HEK293 (cell line): ENCODE results near the gene KDM6A.

Experiments
- CTCF ChIA-PET: fragments of 350-600 bp; formaldehyde crosslinking; extraction: SDS; loops from one replicate; lab custom pipeline; 2021; ENCODE audit warnings: antibody characterized with exemption; lab: Yijun Ruan, JAX
- POLR2A ChIA-PET: fragments of 300-600 bp; formaldehyde crosslinking; extraction: SDS; loops from one replicate; lab custom pipeline; 2020; ENCODE audit warnings: antibody characterized with exemption, inconsistent platforms; lab: Yijun Ruan, JAX
- H3K27ac ChIP-seq: fragments of 200-500 bp; sonication (Bioruptor generic); 2 replicates; pipeline ENCODE4 v1.5.1; 2014; ENCODE audit warnings: low read depth, low read length, control low read depth, inconsistent platforms; ENCODE audit errors: extremely low read depth
- H3K36me3 ChIP-seq, 2 experiments: fragments of 200-500 bp in 1 of 2; sonication (Bioruptor generic) in 1 of 2; 1 replicate in 1 of 2; 2 replicates in 1 of 2; pipeline ENCODE4 v1.5.1; 2014 to 2017; ENCODE audit warnings: inconsistent platforms in 2 of 2, low read length in 2 of 2; ENCODE audit not compliant: control insufficient read depth in 2 of 2, insufficient read depth in 1 of 2
- H3K4me1 ChIP-seq: fragments of 200-500 bp; sonication (Bioruptor generic); 2 replicates; pipeline ENCODE4 v1.5.1; 2014; ENCODE audit warnings: mild to moderate bottlenecking, low read length, inconsistent platforms; ENCODE audit not compliant: control insufficient read depth, insufficient read depth
- H3K4me3 ChIP-seq: 2 replicates; pipeline ENCODE4 v1.5.1; 2011; ENCODE audit warnings: low read depth, mild to moderate bottlenecking, control low read depth, low read length, moderate library complexity
- H3K9me3 ChIP-seq: fragments of 200-500 bp; sonication (Bioruptor generic); 2 replicates; pipeline ENCODE4 v1.5.1; 2014; ENCODE audit warnings: low read depth, low read length, inconsistent platforms; ENCODE audit not compliant: control insufficient read depth, insufficient read depth
- FEZF1 ChIP-seq: fragments of 450-650 bp; formaldehyde crosslinking; IDR thresholded peaks from 2 replicates; pipeline ENCODE4 v1.5.1; 2016; ENCODE audit warnings: missing biosample characterization, missing genetic modification characterization
- MEIS1 ChIP-seq: sonication (generic); formaldehyde crosslinking; IDR thresholded peaks from 2 replicates; pipeline ENCODE4 v1.8.1; 2022; ENCODE audit warnings: missing genetic modification reagents, mild to moderate bottlenecking, borderline replicate concordance
- MZF1 ChIP-seq: fragments of 450-650 bp; formaldehyde crosslinking; IDR thresholded peaks from 2 replicates; pipeline ENCODE4 v1.5.1; 2017; ENCODE audit warnings: missing biosample characterization, missing genetic modification characterization, borderline replicate concordance
- PRDM4 ChIP-seq: fragments of 450-650 bp; formaldehyde crosslinking; IDR thresholded peaks from 2 replicates; pipeline ENCODE4 v1.5.1; 2017; ENCODE audit warnings: missing biosample characterization, missing genetic modification characterization
- PRDM6 ChIP-seq: fragments of 450-650 bp; formaldehyde crosslinking; IDR thresholded peaks from 2 replicates; pipeline ENCODE4 v1.5.1; 2017; ENCODE audit warnings: missing biosample characterization, missing genetic modification characterization
- SP7 ChIP-seq: fragments of 450-650 bp; formaldehyde crosslinking; IDR thresholded peaks from 2 replicates; pipeline ENCODE4 v1.5.1; 2016; ENCODE audit warnings: missing biosample characterization, missing genetic modification characterization
- TSHZ1 ChIP-seq: fragments of 450-650 bp; formaldehyde crosslinking; IDR thresholded peaks from 2 replicates; pipeline ENCODE4 v1.5.1; 2016; ENCODE audit warnings: missing biosample characterization, missing genetic modification characterization, borderline replicate concordance
- ZNF10 ChIP-seq: fragments of 450-650 bp; formaldehyde crosslinking; IDR thresholded peaks from 2 replicates; pipeline ENCODE4 v1.5.1; 2017; ENCODE audit warnings: missing biosample characterization, missing genetic modification characterization
- ZNF112 ChIP-seq: fragments of 450-650 bp; formaldehyde crosslinking; IDR thresholded peaks from 2 replicates; pipeline ENCODE4 v1.5.0; 2017; ENCODE audit warnings: missing biosample characterization, missing genetic modification characterization
- ZNF146 ChIP-seq: fragments of 450-650 bp; formaldehyde crosslinking; IDR thresholded peaks from 2 replicates; pipeline ENCODE4 v1.5.1; 2016; ENCODE audit warnings: missing biosample characterization, missing genetic modification characterization
- ZNF223 ChIP-seq: fragments of 450-650 bp; formaldehyde crosslinking; IDR thresholded peaks from 2 replicates; pipeline ENCODE4 v1.5.1; 2016; ENCODE audit warnings: missing biosample characterization, missing genetic modification characterization
- ZNF26 ChIP-seq: fragments of 450-650 bp; formaldehyde crosslinking; IDR thresholded peaks from 2 replicates; pipeline ENCODE4 v1.5.1; 2016; ENCODE audit warnings: missing biosample characterization, missing genetic modification characterization
- ZNF423 ChIP-seq: fragments of 450-650 bp; formaldehyde crosslinking; IDR thresholded peaks from 2 replicates; pipeline ENCODE4 v1.5.1; 2016; ENCODE audit warnings: missing biosample characterization, missing genetic modification characterization
- ZNF580 ChIP-seq: fragments of 450-650 bp; formaldehyde crosslinking; IDR thresholded peaks from 2 replicates; pipeline ENCODE4 v1.5.1; 2016; ENCODE audit warnings: missing biosample characterization, missing genetic modification characterization
- ZNF785 ChIP-seq: fragments of 450-650 bp; formaldehyde crosslinking; IDR thresholded peaks from 2 replicates; pipeline ENCODE4 v1.5.1; 2016; ENCODE audit warnings: missing biosample characterization, missing genetic modification characterization
- TF ChIP-seq, protein P1 (sequence below): fragments of 450-650 bp; formaldehyde crosslinking; IDR thresholded peaks from 2 replicates; pipeline ENCODE4 v1.5.1; 2016; ENCODE audit warnings: missing biosample characterization, missing genetic modification characterization
- TF ChIP-seq, protein P2 (sequence below): fragments of 450-650 bp; formaldehyde crosslinking; IDR thresholded peaks from 2 replicates; pipeline ENCODE4 v1.5.1; 2016; ENCODE audit warnings: missing biosample characterization, missing genetic modification characterization, borderline replicate concordance

Gene KDM6A

GRCh38 chrX:45001048-45001447 lies 128.1 kb downstream of the KDM6A start:
- ChIA-PET POLR2A (interaction anchor here (1.0 kb wide), 1 partner anchor 128 kb away, joined by 3 read pairs; the partner anchor contains the start of gene KDM6A), CTCF (interaction anchor here (1.1 kb wide), 1 partner anchor 37 kb away, joined by 3 read pairs; no protein-coding TSS in a partner anchor)
- peaks cover 0 to 4% of the 10 kb centered on the region in 2 experiments; a peak in 1 of 3 replicates for H3K36me3 ChIP-seq
- no peak overlapping the region for H3K4me3 ChIP-seq
- no peaks in the 10 kb centered on the region for H3K9me3 ChIP-seq
- H3K27ac ChIP-seq = peak overlapping the region; percentile 16; the same call in 1 of the 2 replicates
- peaks cover 6% of the 10 kb centered on the region for H3K4me1 ChIP-seq
- TF ChIP-seq ZNF112 (tag by site-specific recombination) (no peak), ZNF10 (tag by site-specific recombination) (no peak), FEZF1 (tag by site-specific recombination) (0 out of 2 replicates have a peak, but pooled peaks have one; percentile 11), PRDM4 (tag by site-specific recombination) (peak; percentile 86), MEIS1 (no peak), ZNF26 (tag by site-specific recombination) (no peak), SP7 (tag by site-specific recombination) (peak; percentile 45; the same call in 1 of the 2 replicates), ZNF423 (tag by site-specific recombination) (no peak), ZNF580 (0 out of 2 replicates have a peak, but pooled peaks have one; percentile 51), TSHZ1 (tag by site-specific recombination) (no peak), MZF1 (peak; percentile 95), ZNF146 (tag by site-specific recombination) (no peak), ZNF785 (tag by site-specific recombination) (no peak), ZNF223 (peak; percentile 73; the same call in 1 of the 2 replicates), PRDM6 (tag by site-specific recombination) (peak; percentile 24; the same call in 1 of the 2 replicates)
- TF ChIP-seq, protein P1, sequence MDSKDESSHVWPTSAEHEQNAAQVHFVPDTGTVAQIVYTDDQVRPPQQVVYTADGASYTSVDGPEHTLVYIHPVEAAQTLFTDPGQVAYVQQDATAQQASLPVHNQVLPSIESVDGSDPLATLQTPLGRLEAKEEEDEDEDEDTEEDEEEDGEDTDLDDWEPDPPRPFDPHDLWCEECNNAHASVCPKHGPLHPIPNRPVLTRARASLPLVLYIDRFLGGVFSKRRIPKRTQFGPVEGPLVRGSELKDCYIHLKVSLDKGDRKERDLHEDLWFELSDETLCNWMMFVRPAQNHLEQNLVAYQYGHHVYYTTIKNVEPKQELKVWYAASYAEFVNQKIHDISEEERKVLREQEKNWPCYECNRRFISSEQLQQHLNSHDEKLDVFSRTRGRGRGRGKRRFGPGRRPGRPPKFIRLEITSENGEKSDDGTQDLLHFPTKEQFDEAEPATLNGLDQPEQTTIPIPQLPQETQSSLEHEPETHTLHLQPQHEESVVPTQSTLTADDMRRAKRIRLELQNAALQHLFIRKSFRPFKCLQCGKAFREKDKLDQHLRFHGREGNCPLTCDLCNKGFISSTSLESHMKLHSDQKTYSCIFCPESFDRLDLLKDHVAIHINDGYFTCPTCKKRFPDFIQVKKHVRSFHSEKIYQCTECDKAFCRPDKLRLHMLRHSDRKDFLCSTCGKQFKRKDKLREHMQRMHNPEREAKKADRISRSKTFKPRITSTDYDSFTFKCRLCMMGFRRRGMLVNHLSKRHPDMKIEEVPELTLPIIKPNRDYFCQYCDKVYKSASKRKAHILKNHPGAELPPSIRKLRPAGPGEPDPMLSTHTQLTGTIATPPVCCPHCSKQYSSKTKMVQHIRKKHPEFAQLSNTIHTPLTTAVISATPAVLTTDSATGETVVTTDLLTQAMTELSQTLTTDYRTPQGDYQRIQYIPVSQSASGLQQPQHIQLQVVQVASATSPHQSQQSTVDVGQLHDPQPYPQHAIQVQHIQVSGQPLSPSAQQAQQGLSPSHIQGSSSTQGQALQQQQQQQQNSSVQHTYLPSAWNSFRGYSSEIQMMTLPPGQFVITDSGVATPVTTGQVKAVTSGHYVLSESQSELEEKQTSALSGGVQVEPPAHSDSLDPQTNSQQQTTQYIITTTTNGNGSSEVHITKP (tag by site-specific recombination) = peak; percentile 26; the same call in 1 of the 2 replicates
- TF ChIP-seq, protein P2, sequence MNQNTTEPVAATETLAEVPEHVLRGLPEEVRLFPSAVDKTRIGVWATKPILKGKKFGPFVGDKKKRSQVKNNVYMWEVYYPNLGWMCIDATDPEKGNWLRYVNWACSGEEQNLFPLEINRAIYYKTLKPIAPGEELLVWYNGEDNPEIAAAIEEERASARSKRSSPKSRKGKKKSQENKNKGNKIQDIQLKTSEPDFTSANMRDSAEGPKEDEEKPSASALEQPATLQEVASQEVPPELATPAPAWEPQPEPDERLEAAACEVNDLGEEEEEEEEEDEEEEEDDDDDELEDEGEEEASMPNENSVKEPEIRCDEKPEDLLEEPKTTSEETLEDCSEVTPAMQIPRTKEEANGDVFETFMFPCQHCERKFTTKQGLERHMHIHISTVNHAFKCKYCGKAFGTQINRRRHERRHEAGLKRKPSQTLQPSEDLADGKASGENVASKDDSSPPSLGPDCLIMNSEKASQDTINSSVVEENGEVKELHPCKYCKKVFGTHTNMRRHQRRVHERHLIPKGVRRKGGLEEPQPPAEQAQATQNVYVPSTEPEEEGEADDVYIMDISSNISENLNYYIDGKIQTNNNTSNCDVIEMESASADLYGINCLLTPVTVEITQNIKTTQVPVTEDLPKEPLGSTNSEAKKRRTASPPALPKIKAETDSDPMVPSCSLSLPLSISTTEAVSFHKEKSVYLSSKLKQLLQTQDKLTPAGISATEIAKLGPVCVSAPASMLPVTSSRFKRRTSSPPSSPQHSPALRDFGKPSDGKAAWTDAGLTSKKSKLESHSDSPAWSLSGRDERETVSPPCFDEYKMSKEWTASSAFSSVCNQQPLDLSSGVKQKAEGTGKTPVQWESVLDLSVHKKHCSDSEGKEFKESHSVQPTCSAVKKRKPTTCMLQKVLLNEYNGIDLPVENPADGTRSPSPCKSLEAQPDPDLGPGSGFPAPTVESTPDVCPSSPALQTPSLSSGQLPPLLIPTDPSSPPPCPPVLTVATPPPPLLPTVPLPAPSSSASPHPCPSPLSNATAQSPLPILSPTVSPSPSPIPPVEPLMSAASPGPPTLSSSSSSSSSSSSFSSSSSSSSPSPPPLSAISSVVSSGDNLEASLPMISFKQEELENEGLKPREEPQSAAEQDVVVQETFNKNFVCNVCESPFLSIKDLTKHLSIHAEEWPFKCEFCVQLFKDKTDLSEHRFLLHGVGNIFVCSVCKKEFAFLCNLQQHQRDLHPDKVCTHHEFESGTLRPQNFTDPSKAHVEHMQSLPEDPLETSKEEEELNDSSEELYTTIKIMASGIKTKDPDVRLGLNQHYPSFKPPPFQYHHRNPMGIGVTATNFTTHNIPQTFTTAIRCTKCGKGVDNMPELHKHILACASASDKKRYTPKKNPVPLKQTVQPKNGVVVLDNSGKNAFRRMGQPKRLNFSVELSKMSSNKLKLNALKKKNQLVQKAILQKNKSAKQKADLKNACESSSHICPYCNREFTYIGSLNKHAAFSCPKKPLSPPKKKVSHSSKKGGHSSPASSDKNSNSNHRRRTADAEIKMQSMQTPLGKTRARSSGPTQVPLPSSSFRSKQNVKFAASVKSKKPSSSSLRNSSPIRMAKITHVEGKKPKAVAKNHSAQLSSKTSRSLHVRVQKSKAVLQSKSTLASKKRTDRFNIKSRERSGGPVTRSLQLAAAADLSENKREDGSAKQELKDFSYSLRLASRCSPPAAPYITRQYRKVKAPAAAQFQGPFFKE = no peak
